OCI-LY7 (cell line): ENCODE data around the gene VAT1L.

Experiments used
- CTCF ChIP-seq: fragments of 200-600 bp; sonication (generic); conservative IDR thresholded peaks from 2 replicates; pipeline ENCODE4 v1.5.1; 2014; ENCODE audit warnings: mild to moderate bottlenecking, antibody characterized with exemption, low read length, moderate library complexity, mixed read lengths
- EZH2phosphoT487 ChIP-seq: fragments of 200-600 bp; sonication (generic); IDR thresholded peaks from 2 replicates; pipeline ENCODE4 v1.6.1; 2018; ENCODE audit warnings: low read depth, borderline replicate concordance, mild to moderate bottlenecking, mixed run types, antibody characterized with exemption, low read length, moderate library complexity, mixed read lengths

GRCh38 chr16:77775911-77776909 lies 12.2 kb upstream of the VAT1L start:
- no peak for TF ChIP-seq CTCF
- TF ChIP-seq EZH2phosphoT487: no peak
